GM18499 (cell line): ENCODE data around the gene LCN2.

Experiments used
- ATAC-seq: cut with Tn5 transposase; IDR thresholded peaks from one replicate; pipeline ENCODE4 v1.9.1; 2021; ENCODE audit warnings: moderate number of reproducible peaks; ENCODE audit not compliant: insufficient read depth, unreplicated experiment

The LCN2 gene

DNA sequence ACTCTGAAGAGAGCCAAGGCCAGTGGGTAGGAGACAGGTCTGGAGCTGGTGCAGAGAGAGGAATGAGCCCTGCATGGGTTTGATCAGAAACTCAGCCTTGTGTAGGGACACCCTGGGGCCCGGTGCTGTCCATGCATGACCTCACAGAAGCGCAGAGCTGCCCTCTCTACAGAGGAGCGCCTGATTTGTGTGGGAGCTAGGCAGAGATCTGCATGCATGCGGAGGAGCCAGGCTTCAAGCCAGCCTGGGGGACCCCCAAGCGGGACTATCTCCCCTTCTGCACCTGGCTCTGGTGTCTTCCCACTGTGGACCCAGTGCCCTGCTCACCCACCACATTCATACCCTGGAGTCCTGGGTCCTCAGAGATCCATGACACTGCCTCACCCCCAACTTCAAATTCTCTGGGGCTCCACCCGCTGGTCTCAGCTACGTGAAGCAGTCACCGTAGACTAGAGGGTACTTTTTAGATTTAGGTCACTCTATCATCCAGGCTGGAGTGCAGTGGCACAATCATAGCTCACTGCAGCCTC, 2.6 kb upstream of the LCN2 start:
- no peak for ATAC-seq

DNA sequence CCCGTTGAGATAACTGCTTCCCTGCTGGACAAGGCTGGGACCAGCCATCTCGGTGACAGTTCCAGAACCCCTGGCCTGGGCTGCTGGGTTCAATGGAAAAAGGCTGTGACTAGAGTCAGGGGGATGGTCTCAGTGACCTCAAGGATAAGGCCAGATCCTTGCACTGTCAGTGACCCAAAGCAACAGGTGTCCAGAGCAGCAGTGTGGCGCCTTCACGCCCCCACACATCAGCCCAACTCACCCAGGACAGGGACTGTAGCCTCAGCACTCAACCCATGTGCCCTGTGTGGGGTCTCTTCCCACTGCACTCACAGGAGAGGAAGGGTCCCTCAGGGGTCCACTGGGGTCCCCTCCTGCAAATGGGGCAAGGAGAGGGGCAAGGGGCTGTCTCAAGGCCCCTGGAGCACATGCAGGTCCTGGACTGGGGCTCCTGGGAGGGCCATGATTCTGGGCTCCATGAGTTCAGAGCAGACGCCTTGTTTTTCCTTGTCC, 698 bp upstream of the LCN2 start:
- no peak for ATAC-seq

DNA sequence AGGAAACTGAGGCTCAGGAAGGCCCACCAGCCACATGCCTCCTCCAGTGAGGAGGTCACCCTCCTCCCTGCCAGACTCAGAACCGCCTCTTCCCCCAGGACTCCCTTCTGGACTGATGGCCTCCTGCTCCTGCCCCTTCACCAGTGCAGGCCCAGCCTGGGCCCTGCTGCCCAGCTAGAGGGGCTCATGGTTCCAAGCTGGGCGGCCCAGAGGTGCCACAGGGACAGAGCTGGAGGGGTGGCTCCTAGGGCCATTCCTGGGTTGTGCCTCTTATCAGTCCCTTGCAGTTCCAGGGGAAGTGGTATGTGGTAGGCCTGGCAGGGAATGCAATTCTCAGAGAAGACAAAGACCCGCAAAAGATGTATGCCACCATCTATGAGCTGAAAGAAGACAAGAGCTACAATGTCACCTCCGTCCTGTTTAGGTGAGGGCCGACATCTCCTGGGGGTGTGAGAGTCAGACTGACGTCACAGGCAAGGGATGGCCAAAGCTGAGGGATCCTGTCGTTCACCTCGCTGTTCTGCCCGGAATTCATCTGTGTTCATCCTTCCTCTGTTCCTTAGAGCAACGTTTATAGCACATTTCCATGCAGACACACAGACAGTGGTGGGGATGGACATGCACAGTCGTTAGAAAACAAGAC, 819 bp downstream of the LCN2 start:
- no peak for ATAC-seq

DNA sequence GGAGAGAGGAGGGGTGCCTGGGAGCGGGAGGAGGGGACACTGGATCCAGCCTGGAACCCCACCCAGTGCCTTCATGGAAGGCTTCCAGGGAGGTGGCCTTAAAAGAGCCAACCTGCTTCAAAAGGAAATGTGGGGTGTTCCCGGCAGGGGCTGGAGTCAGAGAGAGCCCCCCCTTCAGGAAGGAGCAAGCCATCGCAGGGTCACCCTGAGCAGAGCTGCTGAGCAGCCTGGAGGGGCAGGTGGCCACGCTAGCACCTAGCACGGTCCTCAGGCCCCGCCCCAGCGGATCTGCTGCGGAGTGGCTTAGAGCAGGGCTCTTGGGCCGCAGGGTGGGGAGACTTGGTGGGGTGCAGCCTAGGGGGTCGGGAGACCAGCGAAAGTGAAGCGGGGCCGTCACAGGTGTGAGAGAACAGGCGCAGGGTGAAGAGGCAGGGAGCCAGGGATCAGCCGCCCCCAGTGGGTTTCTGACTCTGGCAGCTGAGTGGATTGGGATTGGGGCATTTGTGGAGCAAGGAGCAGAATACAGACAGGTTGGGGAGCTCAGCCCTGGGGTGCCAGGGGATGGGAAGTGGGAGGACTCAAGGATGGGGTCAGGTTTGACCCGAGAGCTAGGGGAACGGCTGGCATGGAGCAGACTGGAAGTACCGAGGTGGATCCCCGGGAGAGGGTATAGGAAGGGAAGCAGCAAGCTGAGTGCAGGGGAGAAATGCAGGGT, 1.5 kb downstream of the LCN2 start:
- ATAC-seq: no peak

DNA sequence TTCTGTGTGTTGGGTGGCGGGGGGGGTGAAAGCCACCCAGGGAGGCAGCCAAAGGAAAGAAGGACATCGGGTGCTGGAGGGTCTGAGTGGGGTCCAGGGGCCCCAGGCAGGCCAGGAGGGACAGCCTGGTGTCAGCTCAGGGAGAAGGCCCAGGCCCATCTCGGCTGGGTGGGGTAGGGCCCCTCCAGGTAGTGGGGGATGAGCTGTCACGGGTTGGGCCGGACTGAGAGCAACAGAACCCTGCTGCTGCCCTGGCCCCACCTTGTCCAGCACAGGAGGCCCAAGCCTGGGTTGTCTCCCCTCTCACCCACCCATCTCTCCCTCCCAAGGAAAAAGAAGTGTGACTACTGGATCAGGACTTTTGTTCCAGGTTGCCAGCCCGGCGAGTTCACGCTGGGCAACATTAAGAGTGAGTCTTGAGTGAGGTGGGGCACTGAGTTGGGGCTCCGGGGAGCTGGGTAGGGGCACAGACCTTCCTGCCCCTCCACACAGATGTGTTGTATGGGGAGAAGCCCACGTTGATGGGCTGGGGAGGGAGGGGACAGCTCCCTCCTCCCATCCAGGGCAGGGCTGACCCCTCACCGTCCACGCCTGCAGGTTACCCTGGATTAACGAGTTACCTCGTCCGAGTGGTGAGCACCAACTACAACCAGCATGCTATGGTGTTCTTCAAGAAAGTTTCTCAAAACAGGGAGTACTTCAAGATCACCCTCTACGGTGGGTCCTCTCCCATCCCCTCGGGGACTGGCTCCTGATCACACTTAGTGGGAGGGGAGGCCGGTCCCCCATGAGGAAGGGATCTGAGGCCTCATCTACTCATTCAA, 2.3 kb downstream of the LCN2 start:
- no peak for ATAC-seq

DNA sequence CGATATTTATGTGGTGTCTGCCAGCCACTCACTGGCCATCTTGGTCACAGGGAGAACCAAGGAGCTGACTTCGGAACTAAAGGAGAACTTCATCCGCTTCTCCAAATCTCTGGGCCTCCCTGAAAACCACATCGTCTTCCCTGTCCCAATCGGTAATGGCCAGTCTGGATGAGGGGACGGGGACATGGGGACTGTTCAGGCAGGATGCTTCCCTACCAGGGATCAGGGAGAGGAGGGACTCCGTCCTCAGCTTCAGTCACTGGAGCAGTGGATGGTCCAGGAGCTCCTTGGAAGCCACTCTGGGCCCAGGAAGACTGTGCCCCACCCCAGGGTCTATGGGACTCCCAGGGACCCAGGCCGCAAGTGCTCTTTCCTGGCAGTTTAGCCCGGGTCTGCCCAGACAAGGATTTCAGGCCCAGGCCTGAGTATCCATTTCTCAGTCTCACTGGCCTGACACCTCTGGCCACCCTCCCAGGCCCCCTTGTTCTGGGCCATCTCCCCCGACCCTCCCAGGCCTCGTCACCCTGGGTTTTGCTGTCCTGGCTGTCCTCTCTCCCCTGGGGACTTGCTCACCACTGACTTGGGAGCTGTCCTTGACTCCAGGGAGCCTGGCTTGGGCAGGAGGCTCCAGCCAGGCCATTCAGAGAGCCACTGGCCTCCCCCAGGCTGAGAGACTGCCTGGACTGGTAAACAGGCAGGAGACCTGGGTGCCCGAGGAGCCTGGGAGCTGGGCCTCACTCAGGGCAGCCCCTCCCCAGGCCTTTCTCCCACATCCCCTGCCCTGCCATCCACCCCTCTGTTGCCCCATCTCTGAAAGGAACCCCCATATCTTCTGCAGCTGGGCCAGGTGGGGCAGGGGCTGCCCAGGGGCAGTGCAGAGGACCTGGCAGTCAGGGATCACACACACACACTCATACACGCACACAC, 3.1 kb downstream of the LCN2 start:
- ATAC-seq: no peak

DNA sequence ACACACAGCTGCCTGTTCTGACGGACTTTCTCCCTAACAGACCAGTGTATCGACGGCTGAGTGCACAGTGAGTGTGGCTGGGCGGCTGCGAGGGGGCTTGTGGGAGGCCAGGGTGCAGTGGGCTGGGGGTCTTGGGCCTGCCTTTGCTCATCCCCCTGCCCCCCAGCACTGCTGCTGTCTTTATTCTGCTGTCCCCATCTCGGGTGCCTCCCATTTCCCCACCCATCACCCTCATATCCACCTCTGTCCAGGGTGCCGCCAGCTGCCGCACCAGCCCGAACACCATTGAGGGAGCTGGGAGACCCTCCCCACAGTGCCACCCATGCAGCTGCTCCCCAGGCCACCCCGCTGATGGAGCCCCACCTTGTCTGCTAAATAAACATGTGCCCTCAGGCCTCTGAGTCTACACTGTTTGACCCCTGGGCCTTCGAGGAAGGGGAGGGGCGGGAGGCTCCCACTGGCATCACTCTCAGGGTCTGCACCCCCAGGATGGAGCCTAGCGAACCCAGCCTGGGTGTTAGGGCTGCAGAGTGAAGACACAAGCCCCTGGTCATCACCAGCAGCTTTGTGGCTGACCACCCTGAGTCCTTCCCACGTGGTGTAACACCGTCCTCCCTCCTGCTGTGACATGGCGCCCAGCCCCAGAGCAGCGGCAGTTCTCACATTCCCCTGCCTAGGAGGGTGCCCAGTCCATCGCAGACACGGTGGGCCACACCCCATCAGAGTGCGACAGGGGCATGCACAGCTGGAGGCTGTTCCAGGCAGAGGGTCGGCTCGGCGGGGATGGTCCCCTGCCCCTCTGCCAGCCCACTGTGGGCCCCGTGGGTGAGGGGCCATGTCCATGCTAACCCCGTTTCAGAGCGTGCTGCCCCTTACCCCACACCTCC, 4.0 kb downstream of the LCN2 start:
- no peak for ATAC-seq

DNA sequence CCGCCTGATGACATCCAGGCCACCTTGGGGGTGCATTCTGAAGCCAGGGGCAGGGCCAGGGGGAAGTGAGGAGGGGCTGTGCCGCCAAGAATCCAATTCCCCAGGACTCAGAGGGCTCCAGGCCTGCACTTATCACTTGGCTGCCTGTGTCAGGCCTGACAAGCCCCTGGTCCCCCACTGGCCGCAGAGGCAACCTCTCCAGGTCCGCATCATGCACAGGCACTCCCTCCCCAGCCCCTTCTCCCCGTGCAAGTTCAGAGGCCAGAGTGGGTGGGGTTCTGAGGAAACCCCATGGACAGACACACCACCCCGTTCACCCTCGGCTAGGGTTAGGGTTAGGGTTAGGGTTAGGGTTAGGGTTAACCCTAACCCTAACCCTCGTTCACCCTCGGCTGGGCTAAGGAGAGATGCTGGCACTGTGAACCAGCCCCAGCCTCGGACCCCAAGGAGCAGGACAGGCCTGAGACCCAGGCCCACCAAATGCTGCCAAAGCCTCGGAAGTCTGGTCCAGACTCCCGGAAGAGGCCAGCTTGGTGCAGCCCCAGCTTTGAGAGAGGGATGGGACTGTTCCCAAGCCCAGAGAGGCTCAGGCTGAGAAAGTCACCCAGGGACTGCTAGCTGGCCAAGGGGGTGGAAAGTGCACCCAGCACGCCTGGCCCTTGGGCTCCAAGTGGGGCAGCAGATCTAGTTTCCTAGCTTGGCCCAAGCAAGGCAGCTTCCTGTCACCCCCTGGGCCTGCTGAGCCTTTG, 4.9 kb downstream of the LCN2 start:
- no peak for ATAC-seq

DNA sequence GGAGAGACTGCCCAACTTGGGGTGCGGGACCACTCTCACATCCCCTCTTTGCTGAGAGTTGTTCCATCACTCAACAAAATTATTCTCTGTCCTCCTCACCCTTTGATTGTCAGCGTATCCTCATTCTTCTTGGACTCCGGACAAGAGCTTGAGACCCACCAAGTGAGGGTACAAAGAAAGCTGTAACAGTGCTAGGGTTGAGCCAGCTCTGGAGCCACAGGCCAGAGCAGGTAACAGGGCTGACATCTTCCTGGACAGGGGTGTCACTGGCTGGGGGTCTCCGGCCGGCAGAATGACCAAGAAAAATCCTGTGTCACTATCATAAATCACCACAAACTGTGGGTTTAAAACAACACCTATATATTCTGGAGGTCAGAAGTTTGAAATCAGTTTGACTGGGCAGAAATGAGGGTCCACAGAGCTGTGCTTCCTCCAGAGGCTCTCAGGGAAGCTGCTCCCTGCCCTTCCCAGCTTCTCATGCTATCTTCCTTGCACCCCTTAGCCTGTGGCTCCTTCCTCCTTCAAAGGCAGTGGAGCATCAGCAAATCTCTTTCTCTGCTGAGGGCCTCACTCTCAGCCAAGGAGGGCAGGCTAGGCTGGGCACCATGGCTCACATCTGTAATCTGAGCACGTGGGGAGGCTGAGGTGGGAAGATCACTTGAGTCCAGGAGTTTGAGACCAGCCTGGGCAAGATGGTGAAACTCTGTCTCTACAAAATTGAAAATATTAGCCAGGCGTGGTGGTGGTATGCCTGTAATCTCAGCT, 6.7 kb downstream of the LCN2 start:
- no peak for ATAC-seq

DNA sequence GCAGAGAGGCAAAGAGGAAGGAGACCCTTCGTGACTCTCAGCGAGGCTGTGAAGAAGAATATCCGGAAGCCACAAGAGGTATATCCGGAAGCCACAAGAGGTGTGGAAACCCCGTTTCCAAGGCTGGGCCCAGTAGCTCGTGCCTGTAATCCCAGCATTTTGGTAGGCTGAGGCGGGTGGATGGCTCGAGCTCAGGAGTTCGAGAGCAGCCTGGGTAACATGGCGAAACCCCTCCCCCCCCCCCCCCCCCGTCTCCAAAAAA, 10.2 kb downstream of the LCN2 start:
- ATAC-seq: no peak

DNA sequence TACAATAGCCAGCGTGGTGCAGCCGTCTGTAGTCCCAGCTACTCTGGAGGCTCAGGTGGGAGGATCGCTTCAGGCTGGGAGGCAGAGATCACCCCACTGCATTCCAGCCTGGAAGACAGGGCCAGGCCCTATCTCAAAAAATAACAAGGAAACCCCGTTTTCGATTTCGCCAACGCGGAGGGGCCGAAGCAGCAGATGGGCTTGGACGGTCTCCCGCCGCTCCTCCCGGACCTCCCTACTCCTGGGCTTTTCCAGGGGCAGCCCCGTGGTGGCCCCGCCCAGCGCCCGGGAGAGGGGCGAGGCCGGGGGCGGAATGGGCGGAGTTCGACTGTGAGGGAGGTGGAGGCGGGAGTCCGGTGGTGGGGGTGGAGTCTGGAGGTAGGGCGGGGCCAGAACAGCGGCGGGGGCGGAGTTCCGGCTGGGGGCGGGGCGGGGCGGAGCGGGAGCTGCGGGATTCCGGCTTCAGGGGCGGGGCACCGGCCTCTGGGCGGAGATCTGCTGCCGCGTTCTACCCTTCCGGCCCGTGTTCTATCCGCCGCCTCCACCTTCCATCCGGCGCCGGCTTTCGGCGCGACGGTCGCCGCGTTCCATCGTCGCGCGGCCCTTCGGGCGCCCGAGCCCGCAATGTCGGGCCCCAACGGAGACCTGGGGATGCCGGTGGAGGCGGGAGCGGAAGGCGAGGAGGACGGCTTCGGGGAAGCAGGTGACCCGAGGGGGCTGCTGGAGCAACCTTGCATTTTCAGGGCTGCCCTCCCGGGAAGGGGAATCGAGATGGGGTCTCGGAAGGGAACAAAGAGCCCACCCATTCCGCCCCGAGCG, 10.7 kb downstream of the LCN2 start, which contains the start of gene BBLN:
Gene BBLN (plus strand): TSS at position 482 of the 819 bp plus-strand sequence. CDS start 143 bp downstream, at position 625.
- no peak for ATAC-seq

DNA sequence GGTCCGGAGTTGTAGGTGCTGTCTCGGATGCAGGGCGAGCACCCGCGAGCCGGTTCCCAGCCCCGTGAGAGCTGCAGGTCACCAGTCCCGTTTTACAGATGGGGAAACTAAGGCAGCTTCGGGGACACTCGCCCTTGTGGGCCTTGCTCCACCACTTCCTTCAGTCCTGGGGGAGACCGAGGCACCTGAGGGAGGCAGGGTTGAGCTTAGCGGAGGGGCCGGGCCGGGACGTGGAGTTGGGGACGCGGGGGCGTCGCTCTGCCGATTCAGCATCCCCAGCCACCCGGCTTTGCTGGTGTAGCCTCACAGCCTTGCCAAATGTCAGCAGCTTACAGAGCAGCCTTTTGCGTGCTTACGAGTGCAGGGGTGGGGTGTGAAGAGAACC, 11.3 kb downstream of the LCN2 start:
- no peak for ATAC-seq

DNA sequence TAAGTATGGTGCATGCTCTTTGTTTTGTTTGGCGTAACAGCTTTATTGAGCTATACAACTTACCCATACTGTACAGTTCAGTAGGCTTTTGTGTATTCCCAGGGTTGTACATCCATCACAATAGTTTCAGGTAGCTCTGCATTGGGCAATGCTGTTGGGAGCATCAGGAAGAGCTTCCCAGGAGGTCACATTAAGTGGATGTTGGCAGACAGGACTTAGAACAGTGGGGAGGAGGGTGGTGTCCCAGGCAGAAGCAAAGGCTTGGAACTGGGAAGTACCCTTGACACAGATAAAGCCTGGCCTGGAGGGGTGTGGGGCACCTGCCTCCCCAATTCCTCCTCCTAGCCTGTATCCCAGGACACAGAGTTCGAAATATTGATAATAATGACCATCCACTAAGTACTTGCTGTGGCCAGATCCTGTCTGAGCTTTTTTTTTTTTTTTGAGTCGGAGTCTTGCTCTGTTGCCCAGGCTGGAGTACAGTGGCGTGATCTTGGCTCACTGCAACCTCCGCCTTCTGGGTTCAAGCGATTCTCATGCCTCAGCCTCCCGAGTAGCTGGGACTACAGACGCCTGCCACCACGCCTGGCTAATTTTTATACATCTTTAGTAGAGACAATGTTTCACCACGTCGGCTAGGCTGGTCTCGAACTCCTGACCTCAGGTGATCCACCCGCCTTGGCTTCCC, 12.1 kb downstream of the LCN2 start:
- no peak for ATAC-seq

DNA sequence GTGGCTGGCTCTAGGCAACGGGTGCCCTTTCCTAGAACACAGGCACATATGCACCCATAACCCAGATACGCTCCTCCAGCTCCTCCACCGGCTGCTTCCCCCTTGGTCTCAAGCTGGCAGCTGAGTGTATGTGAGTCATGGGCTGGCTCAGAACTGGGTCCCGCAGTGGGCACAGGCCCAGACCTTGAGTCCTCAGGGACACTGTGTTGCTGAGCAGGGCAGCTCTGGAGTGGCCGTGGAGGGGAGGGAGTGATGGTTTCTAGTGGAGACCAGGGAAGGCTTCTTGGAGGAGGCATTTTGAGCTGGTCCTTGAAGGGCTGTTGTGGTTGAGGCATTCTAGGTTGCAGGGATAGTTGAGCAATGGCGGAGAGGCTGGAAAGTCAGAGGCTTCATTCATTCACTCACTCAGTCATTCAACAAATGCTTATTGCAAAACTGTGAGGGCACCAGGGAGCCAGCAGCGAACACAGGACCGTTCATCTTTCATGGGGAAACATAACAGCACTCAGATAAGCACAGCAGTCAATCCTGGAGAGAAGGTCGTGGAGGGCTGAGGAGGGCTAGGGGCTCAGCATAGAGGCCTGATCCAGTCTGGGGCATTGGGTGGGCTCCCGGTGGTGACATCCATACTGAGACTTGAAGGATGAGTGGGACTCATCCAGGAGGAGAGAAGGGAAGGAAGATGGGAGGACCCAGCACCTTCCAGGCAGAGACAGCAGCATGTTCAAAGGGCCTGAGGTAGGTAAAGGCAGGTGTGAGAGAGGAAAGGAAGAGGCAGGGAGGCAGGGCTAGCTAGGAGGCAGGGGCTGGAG, 13.2 kb downstream of the LCN2 start:
- no peak for ATAC-seq

DNA sequence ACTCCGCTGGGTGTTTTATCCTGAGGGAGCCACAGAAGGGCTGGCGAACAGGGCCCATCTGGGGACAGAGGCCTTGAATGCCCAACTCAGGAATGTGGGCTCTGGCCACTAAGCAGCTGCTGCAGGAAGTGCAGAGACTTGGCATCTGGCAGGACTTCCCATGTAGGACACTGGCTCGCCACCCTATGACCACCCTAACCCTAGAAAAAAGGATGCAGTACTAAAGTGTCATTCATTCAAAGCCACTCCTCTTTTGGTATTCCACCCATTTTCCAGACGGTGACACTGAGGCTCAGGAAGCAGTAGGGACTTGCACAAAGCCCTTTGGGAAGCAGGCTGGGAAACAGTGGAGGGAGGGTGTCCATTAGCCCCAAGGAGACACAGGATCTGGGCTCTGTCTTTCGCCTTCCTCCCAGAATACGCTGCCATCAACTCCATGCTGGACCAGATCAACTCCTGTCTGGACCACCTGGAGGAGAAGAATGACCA, 13.8 kb downstream of the LCN2 start:
- no peak for ATAC-seq
